Neutrophil (primary cell): ENCODE measurements around the gene PGK1.
"Not testable (repeated sequence)": the region's sequence is repeated elsewhere in the genome, so short reads cannot be mapped to it uniquely, and the experiment has no call there.

Source experiments
- H3K27ac ChIP-seq: fragments of 200-600 bp; sonication (generic); 2 replicates; pipeline ENCODE4 v1.5.1; 2016; ENCODE audit warnings: mild to moderate bottlenecking, moderate library complexity
- H3K27me3 ChIP-seq: fragments of 200-600 bp; sonication (generic); 2 replicates; pipeline ENCODE4 v1.6.0; 2016; ENCODE audit warnings: mild to moderate bottlenecking
- H3K36me3 ChIP-seq: fragments of 200-600 bp; sonication (generic); 2 replicates; pipeline ENCODE4 v1.5.1; 2017
- H3K4me1 ChIP-seq, 2 experiments: fragments of 200-600 bp in 1 of 2; sonication (generic) in 1 of 2; 1 replicate in 1 of 2; 2 replicates in 1 of 2; pipeline versions ENCODE4 v1.5.1 to v1.6.1; 2013 to 2016; ENCODE audit warnings: low read depth in 1 of 2, low read length in 1 of 2, mild to moderate bottlenecking in 1 of 2, moderate library complexity in 1 of 2; ENCODE audit not compliant: control insufficient read depth in 1 of 2, insufficient read depth in 1 of 2
- H3K4me3 ChIP-seq, 2 experiments: fragments of 200-600 bp in 1 of 2; sonication (generic) in 1 of 2; 1 replicate in 1 of 2; 2 replicates in 1 of 2; pipeline ENCODE4 v1.5.1; 2013 to 2016; ENCODE audit warnings: low read depth in 1 of 2, low read length in 1 of 2, mild to moderate bottlenecking in 1 of 2, moderate library complexity in 1 of 2
- H3K9me3 ChIP-seq: fragments of 200-600 bp; sonication (generic); 2 replicates; pipeline ENCODE4 v1.5.1; 2016
- TF ChIP-seq, protein P1 (sequence below): fragments of 200-600 bp; sonication (generic); IDR thresholded peaks from 2 replicates; pipeline ENCODE4 v1.5.1; 2016; ENCODE audit warnings: antibody characterized with exemption

Gene PGK1

DNA sequence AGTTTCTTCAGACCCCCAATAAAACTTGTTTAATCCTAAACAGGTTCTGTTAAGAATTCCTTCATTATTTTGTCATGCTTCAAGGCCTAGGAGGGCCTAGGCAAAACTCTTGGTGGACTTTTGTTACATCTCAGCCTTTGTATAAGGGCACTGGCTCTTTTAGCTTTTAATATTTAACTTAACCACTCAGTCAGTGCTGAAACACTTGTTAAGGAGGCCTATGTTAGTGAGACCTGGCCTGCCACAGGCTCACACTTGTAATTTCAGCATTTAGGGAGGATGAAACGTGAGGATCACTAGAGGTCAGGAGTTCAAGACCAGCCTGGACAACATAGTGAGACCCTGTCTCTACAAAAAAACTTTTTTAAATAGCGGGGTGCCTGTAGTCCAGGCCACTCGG is 32.7 kb upstream of the PGK1 start:
- H3K4me1 ChIP-seq, result no peaks in the 10 kb centered on the region
- H3K27ac ChIP-seq, result no peak overlapping the region
- H3K36me3 ChIP-seq, result no peaks in the 10 kb centered on the region
- H3K9me3 ChIP-seq, result no peaks in the 10 kb centered on the region
- TF ChIP-seq, protein P1, sequence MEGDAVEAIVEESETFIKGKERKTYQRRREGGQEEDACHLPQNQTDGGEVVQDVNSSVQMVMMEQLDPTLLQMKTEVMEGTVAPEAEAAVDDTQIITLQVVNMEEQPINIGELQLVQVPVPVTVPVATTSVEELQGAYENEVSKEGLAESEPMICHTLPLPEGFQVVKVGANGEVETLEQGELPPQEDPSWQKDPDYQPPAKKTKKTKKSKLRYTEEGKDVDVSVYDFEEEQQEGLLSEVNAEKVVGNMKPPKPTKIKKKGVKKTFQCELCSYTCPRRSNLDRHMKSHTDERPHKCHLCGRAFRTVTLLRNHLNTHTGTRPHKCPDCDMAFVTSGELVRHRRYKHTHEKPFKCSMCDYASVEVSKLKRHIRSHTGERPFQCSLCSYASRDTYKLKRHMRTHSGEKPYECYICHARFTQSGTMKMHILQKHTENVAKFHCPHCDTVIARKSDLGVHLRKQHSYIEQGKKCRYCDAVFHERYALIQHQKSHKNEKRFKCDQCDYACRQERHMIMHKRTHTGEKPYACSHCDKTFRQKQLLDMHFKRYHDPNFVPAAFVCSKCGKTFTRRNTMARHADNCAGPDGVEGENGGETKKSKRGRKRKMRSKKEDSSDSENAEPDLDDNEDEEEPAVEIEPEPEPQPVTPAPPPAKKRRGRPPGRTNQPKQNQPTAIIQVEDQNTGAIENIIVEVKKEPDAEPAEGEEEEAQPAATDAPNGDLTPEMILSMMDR, result no peak
- H3K27me3 ChIP-seq, result no peaks in the 10 kb centered on the region
- no peak overlapping the region for H3K4me3 ChIP-seq

DNA sequence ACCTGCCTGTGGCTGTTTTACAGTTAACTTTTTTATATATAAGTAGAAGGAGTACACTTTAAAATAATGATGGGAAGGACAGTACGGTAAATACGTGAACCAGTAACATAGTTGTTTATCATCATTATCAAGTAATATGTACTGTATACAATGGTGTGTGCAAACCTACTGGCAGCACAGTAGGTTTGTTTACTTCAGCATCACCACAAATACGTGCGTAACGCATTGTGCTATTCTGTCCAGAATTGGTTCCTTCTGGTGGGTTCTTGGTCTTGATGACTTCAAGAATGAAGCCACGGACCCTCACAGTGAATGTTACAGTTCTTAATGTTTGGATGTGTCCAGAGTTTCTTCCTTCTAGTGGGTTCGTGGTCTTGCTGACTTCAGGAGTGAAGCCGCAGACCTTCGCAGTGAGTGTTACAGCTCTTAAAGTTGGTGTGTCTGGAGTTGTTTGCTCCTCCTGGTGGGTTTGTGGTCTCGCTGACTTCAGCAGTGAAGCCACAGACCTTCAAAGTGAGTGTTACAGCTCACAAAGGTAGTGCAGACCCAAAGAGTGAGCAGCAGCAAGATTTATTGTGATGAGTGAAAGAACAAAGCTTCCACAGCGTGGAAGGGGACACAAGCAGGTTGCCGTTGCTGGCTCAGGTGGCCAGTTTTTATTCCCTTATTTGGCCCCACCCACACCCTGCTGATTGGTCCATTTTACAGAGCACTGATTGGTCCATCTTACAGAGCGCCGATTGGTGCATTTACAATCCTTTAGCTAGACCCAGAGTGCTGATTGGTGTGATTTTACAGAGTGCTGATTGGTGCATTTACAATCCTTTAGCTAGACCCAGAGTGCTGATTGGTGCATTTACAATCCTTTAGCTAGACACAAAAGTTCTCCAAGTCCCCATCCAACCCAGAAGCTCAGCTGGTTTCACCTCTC is 30.6 kb upstream of the PGK1 start:
- not testable (repeated sequence) for H3K36me3 ChIP-seq, H3K4me1 ChIP-seq, H3K27me3 ChIP-seq, H3K27ac ChIP-seq, H3K4me3 ChIP-seq, H3K9me3 ChIP-seq

DNA sequence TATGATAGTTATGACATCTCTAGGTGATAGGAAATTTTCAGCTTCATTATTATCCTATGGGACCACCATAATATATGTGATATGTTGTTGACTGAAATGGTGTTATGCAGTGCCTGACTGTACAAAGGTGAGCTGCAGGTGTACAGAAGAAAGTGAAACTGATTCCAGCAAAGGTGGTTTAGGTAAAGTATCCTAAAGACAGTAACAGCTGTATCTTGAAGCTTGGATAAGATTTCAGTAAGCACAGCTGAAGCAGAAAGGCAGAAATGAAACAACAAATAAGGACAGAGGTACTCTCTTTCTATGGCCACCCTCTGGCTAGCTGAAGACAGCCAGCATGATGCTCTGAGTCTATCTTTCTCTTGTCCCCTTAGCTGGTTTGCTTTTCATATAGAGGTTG is 30.0 kb upstream of the PGK1 start:
- H3K27me3 ChIP-seq, result no peaks in the 10 kb centered on the region
- H3K9me3 ChIP-seq, result no peaks in the 10 kb centered on the region
- no peaks in the 10 kb centered on the region for H3K36me3 ChIP-seq
- H3K27ac ChIP-seq, result no peak overlapping the region
- no peak overlapping the region for H3K4me3 ChIP-seq
- TF ChIP-seq, protein P1, result no peak
- H3K4me1 ChIP-seq, result no peaks in the 10 kb centered on the region

DNA sequence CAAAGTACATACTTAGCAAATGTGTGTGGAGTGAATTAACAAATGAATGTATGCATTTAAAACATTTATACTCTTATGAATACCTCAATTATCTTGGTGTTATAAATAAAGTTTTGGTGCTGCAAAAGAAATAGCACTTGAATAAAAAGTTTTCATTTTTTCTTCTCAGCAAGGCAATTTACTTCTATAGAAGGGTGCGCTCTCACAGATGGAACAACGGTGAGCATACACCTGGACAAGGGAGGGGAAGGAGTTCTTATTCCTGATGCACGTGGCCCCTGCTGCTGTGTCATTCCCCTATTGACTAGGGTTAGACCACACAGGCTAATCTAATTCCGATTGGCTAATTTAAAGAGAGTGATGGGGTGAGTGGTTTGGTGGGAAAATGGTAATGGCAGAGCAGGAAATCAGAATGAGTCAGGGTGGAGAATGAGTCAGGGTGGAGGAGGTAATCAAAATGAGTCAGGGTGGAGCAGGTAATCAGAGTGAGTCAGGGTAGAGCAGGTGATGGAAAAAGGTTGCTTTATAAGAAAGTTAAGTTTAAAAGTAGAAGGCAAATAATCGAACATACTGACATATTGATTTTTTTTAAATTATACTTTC is 28.2 kb upstream of the PGK1 start:
- Histone ChIP-seq H3K27me3 (no peaks in the 10 kb centered on the region), H3K36me3 (no peaks in the 10 kb centered on the region), H3K4me1 (no peaks in the 10 kb centered on the region), H3K27ac (no peak overlapping the region), H3K4me3 (no peak overlapping the region), H3K9me3 (no peaks in the 10 kb centered on the region)
- TF ChIP-seq, protein P1, result no peak

DNA sequence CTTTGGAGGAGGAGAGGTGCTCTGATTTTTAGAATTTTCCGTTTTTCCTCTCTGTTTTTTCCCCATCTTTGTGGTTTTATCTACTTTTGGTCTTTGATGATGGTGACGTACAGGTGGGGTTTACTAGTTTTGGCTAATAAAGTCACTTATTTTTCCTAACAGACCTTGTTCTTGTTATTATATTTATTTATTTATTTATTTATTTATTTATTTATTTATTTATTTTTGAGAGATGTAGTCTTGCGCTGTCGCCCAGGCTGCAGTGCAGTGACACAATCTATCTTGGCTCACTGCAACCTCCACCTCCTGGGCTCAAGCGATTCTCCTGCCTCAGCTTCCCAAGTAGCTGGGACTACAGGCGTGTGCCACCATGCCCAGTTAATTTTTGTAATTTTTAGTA is 22.6 kb upstream of the PGK1 start:
- H3K36me3 ChIP-seq, H3K27ac ChIP-seq: not testable (repeated sequence)

DNA sequence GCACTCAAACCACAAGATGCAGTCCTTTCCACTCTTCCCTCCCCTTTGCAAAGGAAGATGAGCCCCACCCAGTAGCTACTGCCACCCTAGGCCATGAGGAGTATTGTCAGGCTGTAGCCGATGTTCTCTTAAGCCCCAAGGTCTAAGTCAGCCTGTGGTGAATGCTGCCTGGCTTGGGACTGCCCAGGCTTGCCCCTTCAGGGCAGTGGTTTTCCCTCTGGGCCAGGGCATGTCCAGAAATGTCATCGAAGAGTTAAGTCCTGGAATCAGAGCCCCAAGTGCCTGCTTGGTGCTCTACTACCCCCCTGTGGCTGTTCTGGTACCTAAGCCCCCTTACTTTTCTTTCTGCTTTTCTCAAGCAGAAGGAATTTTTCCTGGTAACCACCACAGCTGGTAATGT is 11.8 kb upstream of the PGK1 start:
- H3K4me1 ChIP-seq, result no peaks in the 10 kb centered on the region
- H3K36me3 ChIP-seq, result no peaks in the 10 kb centered on the region
- TF ChIP-seq, protein P1, result no peak
- no peaks in the 10 kb centered on the region for H3K9me3 ChIP-seq
- no peaks in the 10 kb centered on the region for H3K27me3 ChIP-seq
- H3K27ac ChIP-seq, result no peak overlapping the region
- no peak overlapping the region for H3K4me3 ChIP-seq

More for the DNA sequence above, 22.6 kb upstream of the PGK1 start:
- not testable (repeated sequence) for H3K9me3 ChIP-seq, H3K27me3 ChIP-seq, H3K4me3 ChIP-seq, H3K4me1 ChIP-seq
